ENCODE results near the gene VPS16.

Gene VPS16

DNA sequence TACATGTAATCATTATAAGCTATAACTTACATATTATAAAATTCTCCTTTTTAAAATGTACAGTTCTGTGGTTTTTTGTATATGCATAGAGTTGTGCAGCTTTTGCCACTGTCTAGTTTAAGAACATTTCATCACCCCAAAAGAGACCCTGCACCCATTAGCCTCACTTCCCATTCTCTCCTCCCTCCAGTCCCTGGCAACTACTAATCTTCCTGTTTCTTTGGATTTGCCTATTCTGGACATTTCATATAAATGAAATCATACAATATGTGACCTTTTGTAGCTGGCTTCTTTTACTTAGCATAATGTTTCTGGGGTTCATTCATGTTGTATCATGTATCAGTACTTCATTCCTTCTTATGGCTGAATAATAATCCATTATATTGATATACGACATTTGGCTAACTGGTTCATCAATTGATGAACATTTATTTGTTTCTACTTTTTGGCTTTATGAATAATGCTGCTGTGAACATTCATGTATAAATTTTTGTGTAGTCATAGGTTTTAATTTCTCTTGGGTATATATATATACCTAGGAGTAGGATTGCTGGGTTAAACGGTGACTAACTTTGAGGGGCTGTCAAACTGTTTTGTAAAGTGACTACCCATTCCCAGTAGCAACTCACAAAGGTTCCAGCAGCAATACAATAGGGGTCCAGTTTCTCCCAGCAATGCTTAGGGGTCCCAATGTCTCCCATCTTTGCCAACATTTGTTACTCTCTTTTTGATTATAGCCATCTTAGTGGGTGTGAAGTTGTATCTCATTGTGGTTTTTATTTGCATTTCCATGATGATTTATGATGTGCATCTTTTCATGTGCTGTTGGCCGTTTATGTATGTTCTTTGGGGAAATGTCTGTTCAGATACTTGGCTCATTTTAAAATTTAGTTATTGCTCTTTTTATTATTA lies 43.4 kb downstream of the VPS16 start:
- no peak for DNase-seq (ENCODE audit: low spot score)
- TF ChIP-seq, protein P1, sequence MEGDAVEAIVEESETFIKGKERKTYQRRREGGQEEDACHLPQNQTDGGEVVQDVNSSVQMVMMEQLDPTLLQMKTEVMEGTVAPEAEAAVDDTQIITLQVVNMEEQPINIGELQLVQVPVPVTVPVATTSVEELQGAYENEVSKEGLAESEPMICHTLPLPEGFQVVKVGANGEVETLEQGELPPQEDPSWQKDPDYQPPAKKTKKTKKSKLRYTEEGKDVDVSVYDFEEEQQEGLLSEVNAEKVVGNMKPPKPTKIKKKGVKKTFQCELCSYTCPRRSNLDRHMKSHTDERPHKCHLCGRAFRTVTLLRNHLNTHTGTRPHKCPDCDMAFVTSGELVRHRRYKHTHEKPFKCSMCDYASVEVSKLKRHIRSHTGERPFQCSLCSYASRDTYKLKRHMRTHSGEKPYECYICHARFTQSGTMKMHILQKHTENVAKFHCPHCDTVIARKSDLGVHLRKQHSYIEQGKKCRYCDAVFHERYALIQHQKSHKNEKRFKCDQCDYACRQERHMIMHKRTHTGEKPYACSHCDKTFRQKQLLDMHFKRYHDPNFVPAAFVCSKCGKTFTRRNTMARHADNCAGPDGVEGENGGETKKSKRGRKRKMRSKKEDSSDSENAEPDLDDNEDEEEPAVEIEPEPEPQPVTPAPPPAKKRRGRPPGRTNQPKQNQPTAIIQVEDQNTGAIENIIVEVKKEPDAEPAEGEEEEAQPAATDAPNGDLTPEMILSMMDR (IDR thresholded peaks at IDR 0.05; ENCODE audit: extremely low read depth, insufficient read depth, missing control alignments) = no peak
- in situ Hi-C loops (cut with MboI; ENCODE audit: low pct_unique_long_range_greater_than_20kb, low sequenced_read_pairs, unreplicated experiment) = no loop called here

GRCh38 chr20:2887715-2888114 lies 47.2 kb downstream of the VPS16 start:
- no peak for DNase-seq (ENCODE audit: low spot score)
- in situ Hi-C loops (cut with MboI; ENCODE audit: low pct_unique_long_range_greater_than_20kb, low sequenced_read_pairs, unreplicated experiment) = no loop called here
- TF ChIP-seq, protein P1 (IDR thresholded peaks at IDR 0.05; ENCODE audit: extremely low read depth, insufficient read depth, missing control alignments) = no peak

DNA sequence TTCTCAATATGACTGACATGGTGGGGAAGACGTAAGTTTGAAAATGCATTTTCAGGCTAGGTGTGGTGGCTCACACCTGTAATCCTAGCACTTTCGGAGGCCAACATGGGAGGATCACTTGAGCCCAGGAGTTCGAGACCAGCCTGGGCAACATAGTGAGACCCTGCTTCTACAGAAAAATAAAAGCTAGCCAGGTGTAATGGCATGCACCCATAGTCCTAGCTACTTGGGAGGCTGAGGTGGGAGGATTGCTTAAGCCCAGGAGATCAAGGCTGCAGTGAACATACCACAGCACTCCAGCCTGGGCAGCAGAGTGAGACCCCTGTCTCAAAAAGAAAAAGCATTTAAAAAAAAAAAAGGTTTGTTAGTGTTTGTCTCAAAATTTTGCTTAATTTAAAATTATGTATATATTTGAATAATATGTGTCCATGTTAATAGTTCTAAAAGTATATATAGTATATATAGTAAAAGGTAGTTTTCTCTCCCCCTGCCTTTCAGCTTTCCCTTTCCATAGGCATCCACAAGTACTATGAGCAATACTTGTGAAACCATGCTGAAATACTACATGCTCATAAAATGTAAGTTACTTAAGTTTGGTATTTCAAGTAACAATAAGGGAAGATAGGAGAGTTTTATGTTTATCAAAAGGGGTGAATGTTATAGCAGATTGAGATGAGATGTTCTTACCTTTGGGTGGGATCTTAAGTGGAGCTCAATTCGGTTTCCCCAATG lies 47.8 kb downstream of the VPS16 start:
- TF ChIP-seq, protein P1 (IDR thresholded peaks at IDR 0.05; ENCODE audit: extremely low read depth, insufficient read depth, missing control alignments) = no peak
- DNase-seq (ENCODE audit: low spot score) = no peak
- in situ Hi-C loops (cut with MboI; ENCODE audit: low pct_unique_long_range_greater_than_20kb, low sequenced_read_pairs, unreplicated experiment) = no loop called here

GRCh38 chr20:2889209-2889608 lies 48.7 kb downstream of the VPS16 start:
- in situ Hi-C loops (cut with MboI; ENCODE audit: low pct_unique_long_range_greater_than_20kb, low sequenced_read_pairs, unreplicated experiment) = no loop called here
- no peak for DNase-seq (ENCODE audit: low spot score)
- TF ChIP-seq, protein P1 (IDR thresholded peaks at IDR 0.05; ENCODE audit: extremely low read depth, insufficient read depth, missing control alignments) = no peak

DNA sequence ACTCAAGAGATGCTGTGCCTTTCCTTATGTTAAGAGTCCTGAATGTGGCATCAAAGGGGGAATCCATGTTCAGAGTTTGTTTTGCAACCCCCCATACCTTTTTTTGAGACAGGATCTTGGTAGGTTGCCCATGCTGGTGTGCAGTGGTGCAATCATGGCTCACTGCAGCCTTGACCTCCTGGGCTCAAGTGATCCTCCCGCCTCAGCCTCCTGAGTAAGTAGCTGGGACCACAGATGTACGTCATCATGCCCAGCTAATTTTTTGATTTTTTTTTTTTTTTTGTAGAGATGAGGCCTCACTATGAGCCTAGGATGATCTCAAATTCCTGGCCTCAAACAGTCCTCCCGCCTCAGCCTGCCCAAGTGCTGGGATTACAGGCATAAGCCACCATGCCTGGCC lies 49.3 kb downstream of the VPS16 start:
- in situ Hi-C loops (cut with MboI; ENCODE audit: low pct_unique_long_range_greater_than_20kb, low sequenced_read_pairs, unreplicated experiment) = no loop called here
- TF ChIP-seq, protein P1 (IDR thresholded peaks at IDR 0.05; ENCODE audit: extremely low read depth, insufficient read depth, missing control alignments) = no peak

DNA sequence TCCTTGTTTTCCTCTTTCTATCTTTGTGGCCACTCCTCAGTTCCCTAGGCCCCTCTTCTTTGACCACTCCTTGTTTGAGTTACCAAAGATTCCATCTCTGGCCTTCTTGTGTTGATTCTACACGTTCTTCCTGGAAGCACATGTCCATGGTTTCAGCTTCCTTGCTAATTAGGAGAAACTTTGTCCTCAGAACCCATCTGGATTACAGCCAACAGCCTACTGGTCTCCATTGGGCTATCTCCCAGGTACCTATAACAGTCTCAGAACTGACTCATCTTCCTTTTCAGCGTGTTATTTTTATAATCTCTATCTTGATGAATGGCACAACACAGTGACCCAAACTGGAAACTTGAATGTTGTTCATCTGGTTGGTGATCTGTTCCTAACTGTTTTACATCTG lies 50.2 kb downstream of the VPS16 start:
- TF ChIP-seq, protein P1 (IDR thresholded peaks at IDR 0.05; ENCODE audit: extremely low read depth, insufficient read depth, missing control alignments) = no peak
- no peak for DNase-seq (ENCODE audit: low spot score)

More for the DNA sequence above, 49.3 kb downstream of the VPS16 start:
- no peak for DNase-seq (ENCODE audit: low spot score)

More for the DNA sequence above, 50.2 kb downstream of the VPS16 start:
- in situ Hi-C loops (cut with MboI; ENCODE audit: low pct_unique_long_range_greater_than_20kb, low sequenced_read_pairs, unreplicated experiment) = no loop called here
